Neural crest cell (in vitro differentiated cells): ENCODE measurements around the gene TBC1D16. TPM values are rescaled to one million over a fixed set of nuclear protein-coding genes. Genes with fewer than 3 reads are reported as not detected.

ENCODE experiments used
- DNase-seq: peaks from one replicate; pipeline ENCODE4 v3.0.0; 2021; ENCODE audit warnings: low read depth, mixed read lengths, low spot score
- H3K27ac Mint-ChIP-seq: one replicate; pipeline ENCODE4 v1.8.0; 2021; ENCODE audit warnings: mild to moderate bottlenecking, mixed read lengths; ENCODE audit not compliant: unreplicated experiment
- H3K27me3 Mint-ChIP-seq: 2 replicates; pipeline ENCODE4 v1.8.0; 2021; ENCODE audit warnings: low read depth, mild to moderate bottlenecking, mixed read lengths
- H3K36me3 Mint-ChIP-seq: 2 replicates; pipeline ENCODE4 v1.8.0; 2021; ENCODE audit warnings: low read depth, mild to moderate bottlenecking, mixed read lengths
- H3K4me1 Mint-ChIP-seq: 2 replicates; pipeline ENCODE4 v1.8.0; 2021; ENCODE audit warnings: mixed read lengths
- H3K4me3 Mint-ChIP-seq: one replicate; pipeline ENCODE4 v1.8.0; 2021; ENCODE audit warnings: mild to moderate bottlenecking, mixed read lengths
- H3K9me3 Mint-ChIP-seq: 2 replicates; pipeline ENCODE4 v1.8.0; 2021; ENCODE audit warnings: mixed read lengths
- CTCF ChIP-seq: fragments of 200-600 bp; sonication (generic); conservative IDR thresholded peaks from 2 replicates; pipeline ENCODE4 v1.5.0; 2021; ENCODE audit warnings: antibody characterized with exemption, mild to moderate bottlenecking
- total RNA-seq: library from RNA; stranded (reverse); gene quantifications from 2 replicates; pipeline ENCODE4 v1.2.1, GENCODE V29; 2021

The TBC1D16 gene
- total RNA-seq, 1 donor from 2014 or later, result 96.2 TPM

GRCh38 chr17:80002070-80002641, 33.5 kb downstream of the TBC1D16 start:
- Mint-ChIP-seq H3K36me3 (peaks cover 10% of the 10 kb centered on the region), H3K27ac (no peak overlapping the region), H3K27me3 (no peaks in the 10 kb centered on the region), H3K9me3 (no peaks in the 10 kb centered on the region), H3K4me3 (no peak overlapping the region), H3K4me1 (peaks cover 6% of the 10 kb centered on the region)
- no peak for TF ChIP-seq CTCF
- DNase-seq, result no peak

- Mint-ChIP-seq H3K4me1 (peaks cover 10% of the 10 kb centered on the region), H3K36me3 (peaks cover 10% of the 10 kb centered on the region), H3K4me3 (no peak overlapping the region), H3K27ac (no peak overlapping the region), H3K27me3 (no peaks in the 10 kb centered on the region), H3K9me3 (no peaks in the 10 kb centered on the region)
- no peak for TF ChIP-seq CTCF
- no peak for DNase-seq
Measured at GRCh38 chr17:80000981-80001775, 34.5 kb downstream of the TBC1D16 start.

GRCh38 chr17:80000136-80000535, 35.5 kb downstream of the TBC1D16 start:
- H3K36me3 Mint-ChIP-seq, result peaks cover 10% of the 10 kb centered on the region
- H3K27me3 Mint-ChIP-seq, result no peaks in the 10 kb centered on the region
- no peak overlapping the region for H3K4me3 Mint-ChIP-seq
- no peak for DNase-seq
- H3K9me3 Mint-ChIP-seq, result no peaks in the 10 kb centered on the region
- H3K4me1 Mint-ChIP-seq, result peaks cover 5% of the 10 kb centered on the region
- H3K27ac Mint-ChIP-seq, result no peak overlapping the region
- no peak for TF ChIP-seq CTCF

DNA sequence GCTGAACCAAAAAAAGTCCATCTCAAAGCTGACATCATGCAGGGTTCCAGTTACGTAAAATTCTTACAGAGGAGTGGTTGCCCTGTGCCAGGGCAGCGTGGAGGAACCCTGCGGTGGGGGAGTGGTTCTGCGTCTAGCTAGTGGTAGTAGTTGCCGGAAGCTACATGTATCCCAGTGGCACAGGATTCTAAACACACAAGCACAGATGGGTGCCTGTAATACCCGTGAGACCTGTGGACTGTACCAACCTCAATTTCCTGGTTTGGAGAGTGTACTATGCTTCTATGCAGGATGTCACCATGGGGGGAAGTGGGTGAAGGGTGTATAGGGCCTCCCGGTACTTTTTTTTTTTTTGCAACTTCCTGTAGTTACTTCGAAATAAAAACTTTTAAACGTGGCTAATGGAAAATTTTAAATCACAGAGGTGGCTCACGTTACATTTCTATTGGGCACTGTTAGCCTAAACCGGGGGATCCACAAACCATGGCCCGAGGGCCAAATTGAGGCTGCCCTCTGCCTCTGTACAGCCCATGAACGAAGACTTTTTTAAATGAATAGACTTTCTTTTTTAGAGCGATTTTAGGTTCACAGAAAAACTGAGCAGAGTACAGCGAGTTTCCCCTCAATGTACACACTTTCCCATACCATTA, 38.5 kb downstream of the TBC1D16 start:
- peaks cover 26% of the 10 kb centered on the region for H3K4me1 Mint-ChIP-seq
- DNase-seq, result no peak
- no peak overlapping the region for H3K4me3 Mint-ChIP-seq
- peaks cover 4% of the 10 kb centered on the region for H3K27me3 Mint-ChIP-seq
- H3K9me3 Mint-ChIP-seq, result no peaks in the 10 kb centered on the region
- H3K36me3 Mint-ChIP-seq, result peaks cover 7% of the 10 kb centered on the region
- H3K27ac Mint-ChIP-seq, result no peak overlapping the region
- TF ChIP-seq CTCF, result no peak

GRCh38 chr17:79996291-79996690, 39.4 kb downstream of the TBC1D16 start:
- no peak for TF ChIP-seq CTCF
- Mint-ChIP-seq H3K4me3 (no peak overlapping the region), H3K27ac (no peak overlapping the region), H3K36me3 (peaks cover 7% of the 10 kb centered on the region), H3K9me3 (no peaks in the 10 kb centered on the region), H3K4me1 (peaks cover 28% of the 10 kb centered on the region), H3K27me3 (peaks cover 4% of the 10 kb centered on the region)
- no peak for DNase-seq
